Astrocyte (in vitro differentiated cells and primary cell): ENCODE data around the gene OBSL1.

Experiments used
- CTCF ChIP-seq: IDR thresholded peaks from 2 replicates; pipeline ENCODE4 v1.5.1; 2011; ENCODE audit warnings: low read depth, mild to moderate bottlenecking, inconsistent platforms, low read length, moderate library complexity; ENCODE audit not compliant: insufficient read depth
- EZH2 ChIP-seq: IDR thresholded peaks from 2 replicates; pipeline ENCODE4 v1.6.1; 2012; ENCODE audit warnings: mild to moderate bottlenecking, low read length, inconsistent platforms; ENCODE audit not compliant: insufficient read depth

- TF ChIP-seq CTCF = no peak
- TF ChIP-seq EZH2 = no peak
Observed at GRCh38 chr2:219554350-219554749, 17.0 kb downstream of the OBSL1 start.
